GM23338 (cell line): ENCODE data around the gene CCN6. TPM values are rescaled to one million over a fixed set of nuclear protein-coding genes. Genes with fewer than 3 reads are reported as not detected.

Source experiments
- ATAC-seq: fragments of 200-7000 bp; cut with Tn5 transposase; 3 replicates; pipeline ENCODE4 v1.9.1; 2020
- DNase-seq: peaks from one replicate; pipeline ENCODE4 v3.0.0-alpha.2; 2015; ENCODE audit warnings: low spot score
- H2AFZ ChIP-seq: fragments of 200-600 bp; sonication (generic); 2 replicates; pipeline ENCODE4 v1.8.0; 2016; ENCODE audit warnings: antibody characterized with exemption, mild to moderate bottlenecking, moderate library complexity
- H3F3A ChIP-seq: fragments of 200-600 bp; sonication (generic); replicated peaks from 2 replicates; pipeline ENCODE4 v1.8.0; 2017; ENCODE audit warnings: antibody characterized with exemption, mixed run types, low read depth
- H3K27ac ChIP-seq: fragments of 200-600 bp; sonication (generic); 2 replicates; pipeline ENCODE4 v1.6.1; 2016; ENCODE audit warnings: low read depth
- H3K27me3 ChIP-seq: fragments of 200-600 bp; sonication (generic); 2 replicates; pipeline ENCODE4 v1.8.0; 2016; ENCODE audit warnings: mild to moderate bottlenecking, mixed run types, moderate library complexity; ENCODE audit not compliant: insufficient read depth
- H3K36me3 ChIP-seq: fragments of 200-600 bp; sonication (generic); 2 replicates; pipeline ENCODE4 v1.8.0; 2016; ENCODE audit warnings: mild to moderate bottlenecking; ENCODE audit not compliant: insufficient read depth
- H3K4me1 ChIP-seq: fragments of 200-600 bp; sonication (generic); 2 replicates; pipeline ENCODE4 v1.8.0; 2016; ENCODE audit warnings: mild to moderate bottlenecking, moderate library complexity; ENCODE audit not compliant: insufficient read depth
- H3K4me2 ChIP-seq: fragments of 200-600 bp; sonication (generic); 2 replicates; pipeline ENCODE4 v1.7.1; 2017; ENCODE audit warnings: mixed run types
- H3K4me3 ChIP-seq: fragments of 200-600 bp; sonication (generic); 2 replicates; pipeline ENCODE4 v1.6.1; 2016; ENCODE audit warnings: mixed run types
- H3K79me2 ChIP-seq: fragments of 200-600 bp; sonication (generic); replicated peaks from 2 replicates; pipeline ENCODE4 v1.8.0; 2017; ENCODE audit warnings: mild to moderate bottlenecking; ENCODE audit not compliant: insufficient read depth
- H3K9me2 ChIP-seq: fragments of 200-600 bp; sonication (generic); 2 replicates; pipeline ENCODE4 v1.8.0; 2017; ENCODE audit not compliant: insufficient read depth
- H4K20me1 ChIP-seq: fragments of 200-600 bp; sonication (generic); replicated peaks from 2 replicates; pipeline ENCODE4 v1.8.0; 2017; ENCODE audit warnings: mild to moderate bottlenecking; ENCODE audit not compliant: insufficient read depth
- H3K27ac Mint-ChIP-seq: 2 replicates; pipeline ENCODE4 v1.8.0; 2020; ENCODE audit warnings: inconsistent platforms, mild to moderate bottlenecking, moderate library complexity, mixed read lengths
- H3K27me3 Mint-ChIP-seq: 3 replicates; pipeline ENCODE4 v1.8.0; 2022; ENCODE audit warnings: low read depth, mild to moderate bottlenecking, moderate library complexity, mixed read lengths, inconsistent platforms; ENCODE audit not compliant: insufficient read depth, poor library complexity
- H3K36me3 Mint-ChIP-seq: 3 replicates; pipeline ENCODE4 v1.8.0; 2021; ENCODE audit warnings: low read depth, mild to moderate bottlenecking, inconsistent platforms, moderate library complexity, mixed read lengths
- H3K4me1 Mint-ChIP-seq: 3 replicates; pipeline ENCODE4 v1.8.0; 2020; ENCODE audit warnings: mild to moderate bottlenecking, inconsistent platforms, mixed read lengths
- H3K4me3 Mint-ChIP-seq: 3 replicates; pipeline ENCODE4 v1.8.0; 2021; ENCODE audit warnings: moderate library complexity, mild to moderate bottlenecking, inconsistent platforms, mixed read lengths
- H3K9me3 Mint-ChIP-seq: 3 replicates; pipeline ENCODE4 v1.8.0; 2020; ENCODE audit warnings: moderate library complexity, mild to moderate bottlenecking, inconsistent platforms, mixed read lengths
- CREB1 ChIP-seq: fragments of 250-450 bp; sonication (Bioruptor Pico); IDR thresholded peaks from 2 replicates; pipeline ENCODE4 v1.5.0; 2020; ENCODE audit warnings: low read depth, mild to moderate bottlenecking, moderate library complexity
- EZH2phosphoT487 ChIP-seq: fragments of 200-600 bp; sonication (generic); IDR thresholded peaks from one replicate; pipeline ENCODE4 v1.8.1; 2018; ENCODE audit warnings: antibody characterized with exemption; ENCODE audit not compliant: unreplicated experiment
- JUNB ChIP-seq: IDR thresholded peaks from one replicate; pipeline ENCODE4 v1.6.1; 2016; ENCODE audit warnings: antibody characterized with exemption; ENCODE audit not compliant: unreplicated experiment
- STAT1 ChIP-seq: IDR thresholded peaks from one replicate; pipeline ENCODE4 v1.6.1; 2016; ENCODE audit warnings: antibody characterized with exemption; ENCODE audit not compliant: unreplicated experiment
- ZNF114 ChIP-seq: fragments of 250-450 bp; sonication (Bioruptor Pico); IDR thresholded peaks from 2 replicates; pipeline ENCODE4 v1.5.0; 2020; ENCODE audit warnings: mild to moderate bottlenecking, moderate library complexity
- ZNF331 ChIP-seq: fragments of 250-450 bp; sonication (Bioruptor Pico); IDR thresholded peaks from 2 replicates; pipeline ENCODE4 v1.5.0; 2020; ENCODE audit warnings: low read depth, mild to moderate bottlenecking, moderate library complexity
- ZNF462 ChIP-seq: fragments of 250-450 bp; sonication (Bioruptor Pico); IDR thresholded peaks from 2 replicates; pipeline ENCODE4 v1.5.0; 2020; ENCODE audit warnings: mild to moderate bottlenecking, moderate library complexity
- polyA plus RNA-seq: library from polyadenylated mRNA; unstranded; fragments of >200 nt; fragmentation: Nextera tagmentation; extraction: Ambion mirVana; gene quantifications from 2 replicates; pipeline ENCODE4 v1.2.1, GENCODE V29; 2016
- total RNA-seq: library from RNA; depleted of rRNA; stranded (reverse); fragments of >200 nt; shearing (Covaris generic); gene quantifications from 2 replicates; pipeline ENCODE4 v1.2.3, GENCODE V29; 2014

The CCN6 gene
- total and polyA plus RNA-seq, 2 experiments from 2014 or later: 0.65 TPM; not detected in 1

GRCh38 chr6:112022749-112023148 lies 31.2 kb upstream of the CCN6 start (continued):
- TF ChIP-seq ZNF462 (CRISPR knock-in tag) (no peak), STAT1 (no peak), ZNF114 (no peak), CREB1 (CRISPR knock-in tag) (no peak)

- no peak overlapping the region for H2AFZ ChIP-seq
- Mint-ChIP-seq H3K27ac (no peak overlapping the region), H3K4me3 (no peak overlapping the region), H3K27me3 (no peaks in the 10 kb centered on the region), H3K36me3 (peaks cover 5% of the 10 kb centered on the region; the same call in 2 of the 3 replicates), H3K9me3 (peaks cover 10% of the 10 kb centered on the region), H3K4me1 (no peaks in the 10 kb centered on the region)
- TF ChIP-seq ZNF331 (no peak), ZNF114 (no peak)
- ATAC-seq (no peak), DNase-seq (no peak)
- no peaks in the 10 kb centered on the region for H3K4me1 ChIP-seq
- H3F3A ChIP-seq: no peaks in the 10 kb centered on the region
- H3K27ac ChIP-seq: no peak overlapping the region
- no peak overlapping the region for H3K4me3 ChIP-seq
- no peak overlapping the region for H3K4me2 ChIP-seq
- no peaks in the 10 kb centered on the region for H3K79me2 ChIP-seq
- H3K36me3 ChIP-seq: no peaks in the 10 kb centered on the region
- no peaks in the 10 kb centered on the region; the same call in 1 of the 2 replicates for H3K9me2 ChIP-seq
- no peaks in the 10 kb centered on the region for H3K27me3 ChIP-seq
- no peaks in the 10 kb centered on the region for H4K20me1 ChIP-seq
Measured at GRCh38 chr6:112024464-112024863, 29.4 kb upstream of the CCN6 start.

- Mint-ChIP-seq H3K9me3 (peaks cover 10% of the 10 kb centered on the region), H3K36me3 (peaks cover 5% of the 10 kb centered on the region; the same call in 2 of the 3 replicates), H3K4me3 (no peak overlapping the region), H3K27ac (no peak overlapping the region), H3K4me1 (no peaks in the 10 kb centered on the region), H3K27me3 (peaks cover 2% of the 10 kb centered on the region)
- Histone ChIP-seq H3K9me2 (no peaks in the 10 kb centered on the region; the same call in 1 of the 2 replicates), H2AFZ (0 out of 2 replicates have a peak overlapping the region, but pooled peaks have one; percentile 32), H3F3A (no peaks in the 10 kb centered on the region), H3K27ac (no peak overlapping the region), H3K4me2 (no peak overlapping the region), H3K36me3 (no peaks in the 10 kb centered on the region), H3K79me2 (no peaks in the 10 kb centered on the region), H4K20me1 (no peaks in the 10 kb centered on the region), H3K27me3 (no peaks in the 10 kb centered on the region), H3K4me3 (no peak overlapping the region), H3K4me1 (no peaks in the 10 kb centered on the region)
- DNase-seq (no peak), ATAC-seq (no peak)
- no peak for TF ChIP-seq ZNF331
- TF ChIP-seq ZNF114: no peak
- no peak for TF ChIP-seq JUNB
- TF ChIP-seq STAT1: no peak
- no peak for TF ChIP-seq EZH2phosphoT487
Measured at GRCh38 chr6:112026933-112027332, 27.0 kb upstream of the CCN6 start.
